Colon (tissue), 2 donors: Measurements from ENCODE around the gene CCSER2.
"Not testable (repeated sequence)": the region's sequence is repeated elsewhere in the genome, so short reads cannot be mapped to it uniquely, and the experiment has no call there.

Experiments used
- FAIRE-seq: peaks from 2 replicates; lab custom pipeline; 2012; peaks lifted over from hg19 to GRCh38; lab: Jason Lieb, UNC
- donor health status: control.
- donor health status: control.

CCSER2 gene

GRCh38 chr10:84328418-84329195, at the start of gene CCSER2:
Gene CCSER2 (plus strand): TSS chr10:84328589. CDS start chr10:84371053, 42,464 bp downstream.
- no peak for FAIRE-seq

GRCh38 chr10:84279876-84280475, 48.4 kb upstream of the CCSER2 start:
- FAIRE-seq: not testable (repeated sequence)

GRCh38 chr10:84286695-84287094, 41.7 kb upstream of the CCSER2 start:
- no peak for FAIRE-seq

GRCh38 chr10:84288151-84288550, 40.2 kb upstream of the CCSER2 start:
- no peak for FAIRE-seq

GRCh38 chr10:84289521-84290200, 38.7 kb upstream of the CCSER2 start:
- FAIRE-seq: no peak

GRCh38 chr10:84290235-84290634, 38.2 kb upstream of the CCSER2 start:
- no peak for FAIRE-seq

GRCh38 chr10:84291384-84291783, 37.0 kb upstream of the CCSER2 start:
- no peak for FAIRE-seq

GRCh38 chr10:84292502-84292901, 35.9 kb upstream of the CCSER2 start:
- FAIRE-seq: no peak

GRCh38 chr10:84293171-84293570, 35.2 kb upstream of the CCSER2 start:
- no peak for FAIRE-seq

- no peak for FAIRE-seq
Measured at GRCh38 chr10:84293574-84294016, 34.8 kb upstream of the CCSER2 start.

GRCh38 chr10:84294766-84295447, 33.5 kb upstream of the CCSER2 start:
- no peak for FAIRE-seq

- no peak for FAIRE-seq
Measured at GRCh38 chr10:84296091-84296981, 32.1 kb upstream of the CCSER2 start.

- FAIRE-seq: no peak
Measured at GRCh38 chr10:84298057-84298456, 30.3 kb upstream of the CCSER2 start.

GRCh38 chr10:84302223-84302622, 26.2 kb upstream of the CCSER2 start:
- FAIRE-seq: no peak

- no peak for FAIRE-seq
Measured at GRCh38 chr10:84306751-84307384, 21.5 kb upstream of the CCSER2 start.

- FAIRE-seq: no peak
Measured at GRCh38 chr10:84308021-84308420, 20.4 kb upstream of the CCSER2 start.

- no peak for FAIRE-seq
Measured at GRCh38 chr10:84308481-84309304, 19.7 kb upstream of the CCSER2 start.

GRCh38 chr10:84310470-84310869, 17.9 kb upstream of the CCSER2 start:
- no peak for FAIRE-seq

GRCh38 chr10:84311576-84311975, 16.8 kb upstream of the CCSER2 start:
- FAIRE-seq: no peak

- FAIRE-seq: no peak
Measured at GRCh38 chr10:84312816-84313215, 15.6 kb upstream of the CCSER2 start.
